CD4-positive, alpha-beta T cell treated with Interleukin-4 for 1 hour (primary cell): Measurements from ENCODE around the gene DDX11.
"Not testable (repeated sequence)": the region's sequence is repeated elsewhere in the genome, so short reads cannot be mapped to it uniquely, and the experiment has no call there.

Experiments
- DNase-seq, 2 donors: peaks; one replicate each; pipeline ENCODE4 v3.0.0-alpha.2; 2020 to 2022

DDX11 gene

GRCh38 chr12:31070971-31071740 is 2.5 kb upstream of the DDX11 start:
- DNase-seq: not testable (repeated sequence)

GRCh38 chr12:31072962-31073361 is 698 bp upstream of the DDX11 start:
- DNase-seq: not testable (repeated sequence)

GRCh38 chr12:31074333-31074874 is 744 bp downstream of the DDX11 start:
- peak in 1 of 2 donors; percentile 36 for DNase-seq

GRCh38 chr12:31076150-31076549 is 2.5 kb downstream of the DDX11 start:
- DNase-seq: not testable (repeated sequence)

- DNase-seq: not testable (repeated sequence)
Observed at GRCh38 chr12:31077095-31077494, 3.4 kb downstream of the DDX11 start.

- DNase-seq: not testable (repeated sequence)
Observed at GRCh38 chr12:31077998-31078397, 4.3 kb downstream of the DDX11 start.

- DNase-seq: not testable (repeated sequence)
Observed at GRCh38 chr12:31079421-31079820, 5.8 kb downstream of the DDX11 start.

GRCh38 chr12:31080221-31080620 is 6.6 kb downstream of the DDX11 start:
- not testable (repeated sequence) for DNase-seq

GRCh38 chr12:31081274-31081673 is 7.6 kb downstream of the DDX11 start:
- DNase-seq: not testable (repeated sequence)

GRCh38 chr12:31084241-31084640 is 10.6 kb downstream of the DDX11 start:
- not testable (repeated sequence) for DNase-seq

- not testable (repeated sequence) for DNase-seq
Observed at GRCh38 chr12:31086032-31086431, 12.4 kb downstream of the DDX11 start.

GRCh38 chr12:31087486-31087885 is 13.8 kb downstream of the DDX11 start:
- not testable (repeated sequence) for DNase-seq

- not testable (repeated sequence) for DNase-seq
Observed at GRCh38 chr12:31087956-31088355, 14.3 kb downstream of the DDX11 start.

GRCh38 chr12:31089072-31089471 is 15.4 kb downstream of the DDX11 start:
- no peak for DNase-seq

- not testable (repeated sequence) for DNase-seq
Observed at GRCh38 chr12:31091629-31092028, 18.0 kb downstream of the DDX11 start.

GRCh38 chr12:31092718-31093117 is 19.1 kb downstream of the DDX11 start:
- DNase-seq: not testable (repeated sequence)

GRCh38 chr12:31095080-31095860 is 21.6 kb downstream of the DDX11 start:
- DNase-seq: not testable (repeated sequence)

- not testable (repeated sequence) for DNase-seq
Observed at GRCh38 chr12:31096251-31097065, 22.8 kb downstream of the DDX11 start.

GRCh38 chr12:31097819-31098218 is 24.2 kb downstream of the DDX11 start:
- not testable (repeated sequence) for DNase-seq

GRCh38 chr12:31098363-31098762 is 24.7 kb downstream of the DDX11 start:
- not testable (repeated sequence) for DNase-seq

GRCh38 chr12:31098771-31099170 is 25.1 kb downstream of the DDX11 start:
- DNase-seq: not testable (repeated sequence)

- not testable (repeated sequence) for DNase-seq
Observed at GRCh38 chr12:31099434-31099833, 25.8 kb downstream of the DDX11 start.
